HCT116 (cell line): ENCODE data around the gene STAP2. TPM values are rescaled to one million over a fixed set of nuclear protein-coding genes. Genes with fewer than 3 reads are reported as not detected.
A peak's percentile ranks its signal among the peaks of the same experiment; 100 is the strongest.

Experiments used
- ATAC-seq: fragments of 200-7000 bp; cut with Tn5 transposase; 2 replicates; pipeline ENCODE4 v1.9.1; 2020; ENCODE audit warnings: mild to moderate bottlenecking, moderate library complexity
- BruUV-seq: library from RNA; stranded (reverse); fragments of 400-500 nt; replicated peaks from 2 replicates; lab custom pipeline; 2021; lab: Mats Ljungman, UMichigan
- CTCF ChIA-PET: fragments of 300-600 bp; sonication (Branson Sonifier 250); formaldehyde crosslinking; loops from one replicate; lab custom pipeline; 2021; ENCODE audit warnings: antibody characterized with exemption; lab: Charles Lee
- POLR2A ChIA-PET: fragments of 300-600, 350-600 bp; sonication (Branson Sonifier 250); formaldehyde crosslinking; loops from one replicate; lab custom pipeline; 2021; ENCODE audit warnings: antibody characterized with exemption; lab: Charles Lee
- RAD21 ChIA-PET, 2 experiments: fragments of 300-600 bp; sonication (Branson Sonifier 250); formaldehyde crosslinking; loops; one replicate each; lab custom pipeline; 2023; ENCODE audit warnings: low total read pairs in 2 of 2; ENCODE audit not compliant: uncharacterized antibody in 2 of 2, unreplicated experiment in 2 of 2, low non-redundant PET in 1 of 2; lab: Charles Lee
- DNase-seq: peaks from one replicate; pipeline ENCODE4 v3.0.0-alpha.2; 2010; ENCODE audit warnings: low read depth, low spot score
- H2AFZ ChIP-seq: fragments of 200-600 bp; shearing (Covaris generic), sonication (generic); 2 replicates; pipeline ENCODE4 v1.6.1; 2017; ENCODE audit warnings: low read depth, mixed run types, mixed read lengths, antibody characterized with exemption, low read length; ENCODE audit not compliant: poor library complexity, severe bottlenecking
- H3K27ac ChIP-seq: 2 replicates; pipeline ENCODE4 v1.5.1; 2012; ENCODE audit warnings: low read depth, low read length
- H3K27me3 ChIP-seq: fragments of 200-600 bp; sonication (generic); 2 replicates; pipeline ENCODE4 v1.6.1; 2016; ENCODE audit warnings: mixed run types, low read length, mixed read lengths; ENCODE audit not compliant: insufficient read depth
- H3K36me3 ChIP-seq, 2 experiments: fragments of 200-500 bp in 1 of 2; fragments of 200-600 bp in 1 of 2; sonication (Bioruptor generic) in 1 of 2; sonication (generic) in 1 of 2; 2 replicates each; pipeline versions ENCODE4 v1.5.1 to v1.6.1; 2014 to 2016; ENCODE audit warnings: low read length in 2 of 2, inconsistent platforms in 1 of 2, mixed read lengths in 1 of 2, mixed run types in 1 of 2; ENCODE audit not compliant: insufficient read depth in 2 of 2, control insufficient read depth in 1 of 2
- H3K4me1 ChIP-seq, 2 experiments: fragments of 200-600 bp in 1 of 2; sonication (generic) in 1 of 2; 2 replicates each; pipeline versions ENCODE4 v1.5.1 to v1.6.1; 2012 to 2017; ENCODE audit warnings: low read length in 2 of 2, inconsistent platforms in 1 of 2, mild to moderate bottlenecking in 1 of 2, mixed read lengths in 1 of 2, mixed run types in 1 of 2, moderate library complexity in 1 of 2; ENCODE audit not compliant: insufficient read depth in 2 of 2, control insufficient read depth in 1 of 2
- H3K4me2 ChIP-seq: fragments of 200-600 bp; sonication (generic); 2 replicates; pipeline ENCODE4 v1.6.1; 2017; ENCODE audit warnings: mixed run types, low read length, mixed read lengths
- H3K4me3 ChIP-seq, 2 experiments: fragments of 200-600 bp in 1 of 2; sonication (generic) in 1 of 2; replicated peaks in 1 of 2; 2 replicates each; pipeline ENCODE4 v1.5.1; 2011 to 2016; ENCODE audit warnings: low read length in 2 of 2, control low read depth in 1 of 2, low read depth in 1 of 2, mild to moderate bottlenecking in 1 of 2, mixed read lengths in 1 of 2, mixed run types in 1 of 2
- H3K79me2 ChIP-seq: fragments of 200-600 bp; sonication (generic); 2 replicates; pipeline ENCODE4 v1.6.1; 2017; ENCODE audit warnings: mild to moderate bottlenecking, mixed run types, low read length, moderate library complexity, mixed read lengths; ENCODE audit not compliant: insufficient read depth
- H3K9ac ChIP-seq: fragments of 200-600 bp; sonication (generic); 2 replicates; pipeline ENCODE4 v1.6.1; 2016; ENCODE audit warnings: low read length, mixed read lengths
- H3K9me2 ChIP-seq: fragments of 200-600 bp; sonication (generic), shearing (Covaris generic); 2 replicates; pipeline ENCODE4 v1.6.1; 2017; ENCODE audit warnings: mixed run types, mild to moderate bottlenecking, moderate library complexity; ENCODE audit not compliant: insufficient read depth
- H3K9me3 ChIP-seq, 2 experiments: fragments of 200-500 bp in 1 of 2; fragments of 200-600 bp in 1 of 2; sonication (Bioruptor generic) in 1 of 2; sonication (generic) in 1 of 2; 2 replicates each; pipeline ENCODE4 v1.6.1; 2014 to 2017; ENCODE audit warnings: low read length in 2 of 2, mixed read lengths in 2 of 2, inconsistent platforms in 1 of 2, low read depth in 1 of 2, mild to moderate bottlenecking in 1 of 2, mixed run types in 1 of 2, moderate library complexity in 1 of 2; ENCODE audit not compliant: control insufficient read depth in 1 of 2, insufficient read depth in 1 of 2
- H4K20me1 ChIP-seq: fragments of 200-600 bp; sonication (generic), shearing (Covaris generic); 2 replicates; pipeline ENCODE4 v1.6.1; 2017; ENCODE audit warnings: mixed run types, mild to moderate bottlenecking, moderate library complexity; ENCODE audit not compliant: insufficient read depth
- ATF3 ChIP-seq: IDR thresholded peaks from 2 replicates; pipeline ENCODE4 v1.6.1; 2012
- CBX3 ChIP-seq: IDR thresholded peaks from 2 replicates; pipeline ENCODE4 v1.6.1; 2012; ENCODE audit warnings: low read depth
- CEBPB ChIP-seq: IDR thresholded peaks from 2 replicates; pipeline ENCODE4 v1.6.1; 2012; ENCODE audit warnings: low read depth
- CTCF ChIP-seq, 3 experiments: fragments of 200-600 bp in 1 of 3; sonication (generic) in 1 of 3; IDR thresholded peaks in 2 of 3; conservative IDR thresholded peaks in 1 of 3; 2 replicates each; pipeline ENCODE4 v1.5.1; 2012 to 2017; ENCODE audit warnings: low read depth in 2 of 3, low read length in 2 of 3, antibody characterized with exemption in 1 of 3, borderline replicate concordance in 1 of 3, control low read depth in 1 of 3, mild to moderate bottlenecking in 1 of 3, mixed read lengths in 1 of 3, mixed run types in 1 of 3, moderate library complexity in 1 of 3; ENCODE audit not compliant: insufficient read depth in 1 of 3
- EGR1 ChIP-seq: IDR thresholded peaks from 2 replicates; pipeline ENCODE4 v1.6.1; 2012; ENCODE audit warnings: low read depth
- ELF1 ChIP-seq: IDR thresholded peaks from 2 replicates; pipeline ENCODE4 v1.6.1; 2012; ENCODE audit warnings: low read depth, borderline replicate concordance
- EZH2 ChIP-seq: fragments of 200-600 bp; sonication (generic); IDR thresholded peaks from 2 replicates; pipeline ENCODE4 v1.6.1; 2017; ENCODE audit warnings: antibody characterized with exemption, mixed run types
- FOSL1 ChIP-seq: IDR thresholded peaks from 2 replicates; pipeline ENCODE4 v1.6.1; 2012; ENCODE audit warnings: low read depth
- MAX ChIP-seq: IDR thresholded peaks from 2 replicates; pipeline ENCODE4 v1.6.1; 2012
- POLR2A ChIP-seq: IDR thresholded peaks from 2 replicates; pipeline ENCODE4 v1.7.0; 2011; ENCODE audit warnings: borderline replicate concordance; ENCODE audit not compliant: insufficient read depth, insufficient read length; ENCODE audit errors: extremely low read depth
- POLR2AphosphoS5 ChIP-seq: IDR thresholded peaks from 2 replicates; pipeline ENCODE4 v1.6.1; 2011; ENCODE audit warnings: mild to moderate bottlenecking, low read depth, low read length, moderate library complexity
- RAD21 ChIP-seq: IDR thresholded peaks from 2 replicates; pipeline ENCODE4 v1.6.1; 2012; ENCODE audit warnings: low read depth, mild to moderate bottlenecking
- REST ChIP-seq: IDR thresholded peaks from 2 replicates; pipeline ENCODE4 v1.6.1; 2012; ENCODE audit warnings: low read depth
- SIN3A ChIP-seq: IDR thresholded peaks from 2 replicates; pipeline ENCODE4 v1.6.1; 2012; ENCODE audit warnings: low read depth
- SP1 ChIP-seq: IDR thresholded peaks from 2 replicates; pipeline ENCODE4 v1.6.1; 2012; ENCODE audit warnings: low read depth
- TCF7L2 ChIP-seq: IDR thresholded peaks from 2 replicates; pipeline ENCODE4 v1.7.0; 2011; ENCODE audit warnings: borderline replicate concordance, inconsistent platforms; ENCODE audit not compliant: insufficient read depth, insufficient read length; ENCODE audit errors: extremely low read depth
- YY1 ChIP-seq: IDR thresholded peaks from 2 replicates; pipeline ENCODE4 v1.6.1; 2011; ENCODE audit warnings: low read length, low read depth, moderate library complexity, mild to moderate bottlenecking; ENCODE audit not compliant: insufficient replicate concordance; ENCODE audit errors: extremely low read depth
- ZNF274 ChIP-seq: fragments of 200-500 bp; sonication (Bioruptor generic); IDR thresholded peaks from 2 replicates; pipeline ENCODE4 v1.6.1; 2014; ENCODE audit warnings: mild to moderate bottlenecking, low read depth, low read length, inconsistent platforms
- intact Hi-C: fragments of 100-400 bp; cut with micrococcal nuclease; formaldehyde crosslinking; loops from 2 replicates; pipeline ENCODE4 v1.10.0; 2022
- total RNA-seq: library from RNA; stranded (reverse); gene quantifications from one replicate; pipeline ENCODE4 v1.2.1, GENCODE V29; 2021; ENCODE audit not compliant: unreplicated experiment

Gene STAP2
- total RNA-seq, 1 experiment from 2014 or later, result 2.1 TPM

GRCh38 chr19:4378886-4379285, 40.3 kb upstream of the STAP2 start (continued):
- TF ChIP-seq TCF7L2, result no peak
- TF ChIP-seq ELF1, result no peak
- no peak for TF ChIP-seq CTCF (IDR thresholded peaks at IDR 0.05 in 2 of 3, conservative IDR thresholded peaks at IDR 0.05 in 1 of 3; ENCODE audit: borderline replicate concordance in 1 of 3, insufficient read depth in 1 of 3, low read depth in 2 of 3, low read length in 2 of 3)
- TF ChIP-seq SIN3A, result no peak
- no peak for TF ChIP-seq MAX

- Histone ChIP-seq H3K4me1 (peaks cover 69 to 88% of the 10 kb centered on the region in 2 experiments), H3K4me2 (peak overlapping the region; percentile 97), H3K9ac (peak overlapping the region; percentile 77), H3K36me3 (no peaks in the 10 kb centered on the region), H3K9me3 (no peaks in the 10 kb centered on the region), H3K4me3 (peak overlapping the region in 1 of 2 experiments; percentile 58; a peak in 1 of 4 replicates), H3K79me2 (peaks cover 84% of the 10 kb centered on the region), H3K27me3 (no peaks in the 10 kb centered on the region), H2AFZ (no peak overlapping the region), H4K20me1 (peaks cover 3% of the 10 kb centered on the region; the same call in 1 of the 2 replicates), H3K27ac (peak overlapping the region; percentile 99), H3K9me2 (no peaks in the 10 kb centered on the region)
- ChIA-PET RAD21 (no interaction called here), CTCF (interaction anchor here (0.6 to 1.1 kb wide), 3 partner anchors 25 to 148 kb away, joined by 3 read pairs; partner anchors contain the start of gene CHAF1A), POLR2A (interaction anchor here (1.2 kb wide), 1 partner anchor 34 kb away, joined by 3 read pairs; the partner anchor contains the start of gene MPND)
- BruUV-seq, result no TSS peak
- intact Hi-C loops, result loop anchor here (2.0 kb wide), 1 partner anchor 24 kb away; the partner anchor contains the start of gene SH3GL1
- no peak for DNase-seq
- ATAC-seq, result peak; percentile 34
- TF ChIP-seq EGR1 (no peak), CBX3 (no peak), POLR2AphosphoS5 (0 out of 2 replicates have a peak, but pooled peaks have one; percentile 29), SIN3A (peak; percentile 88), POLR2A (no peak), REST (no peak), RAD21 (no peak), ELF1 (no peak), FOSL1 (no peak), SP1 (peak; percentile 52), ZNF274 (no peak), CEBPB (no peak), EZH2 (no peak), YY1 (no peak), ATF3 (no peak)
These were observed 38.6 kb upstream of the STAP2 start for GRCh38 chr19:4376991-4377781.
